GM23248 (cell line): ENCODE results near the gene CSNK1A1.

Experiments used
- EZH2 ChIP-seq: fragments of 200-600 bp; sonication (generic); IDR thresholded peaks from 2 replicates; pipeline ENCODE4 v1.6.1; 2018; ENCODE audit warnings: antibody characterized with exemption, mild to moderate bottlenecking; ENCODE audit not compliant: insufficient read depth, poor library complexity, severe bottlenecking
- EZH2phosphoT487 ChIP-seq: fragments of 200-600 bp; sonication (generic); IDR thresholded peaks from 2 replicates; pipeline ENCODE4 v1.6.1; 2018; ENCODE audit warnings: antibody characterized with exemption, moderate library complexity, mild to moderate bottlenecking, low read depth; ENCODE audit not compliant: insufficient read depth

DNA sequence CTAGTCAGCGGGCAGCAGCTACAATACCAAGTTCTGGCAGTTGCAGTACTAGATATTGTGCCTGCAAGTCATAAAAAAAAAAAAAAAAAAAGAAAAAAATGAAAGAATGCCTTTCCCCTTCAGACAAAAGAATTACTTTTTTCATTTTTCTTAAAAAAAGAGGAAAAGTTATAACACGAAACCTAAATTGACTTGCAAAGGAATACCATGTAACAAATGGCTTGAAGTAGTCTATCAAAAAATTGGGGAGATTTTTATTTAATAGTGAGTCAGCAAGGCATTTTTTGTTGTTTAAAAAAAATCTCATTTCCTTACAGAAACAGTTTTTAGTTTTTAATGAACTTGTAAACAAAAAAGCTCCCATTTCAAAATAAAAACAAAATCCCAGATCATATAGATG is 55.6 kb downstream of the CSNK1A1 start:
- TF ChIP-seq EZH2 (no peak), EZH2phosphoT487 (no peak)
